GM23338 (cell line): Measurements from ENCODE around the gene IDE.

ENCODE experiments used
- CREB1 ChIP-seq: fragments of 250-450 bp; sonication (Bioruptor Pico); IDR thresholded peaks from 2 replicates; pipeline ENCODE4 v1.5.0; 2020; ENCODE audit warnings: low read depth, mild to moderate bottlenecking, moderate library complexity
- CTCF ChIP-seq, 2 experiments: fragments of 200-600 bp in 1 of 2; sonication (generic) in 1 of 2; conservative IDR thresholded peaks; 2 replicates each; pipeline versions ENCODE4 v1.5.1 to v1.6.1; 2016 to 2017; ENCODE audit warnings: antibody characterized with exemption in 2 of 2, low read depth in 2 of 2, mild to moderate bottlenecking in 2 of 2, moderate library complexity in 1 of 2
- ETS1 ChIP-seq: IDR thresholded peaks from 2 replicates; pipeline ENCODE4 v1.6.1; 2016; ENCODE audit warnings: antibody characterized with exemption
- EZH2 ChIP-seq: fragments of 200-600 bp; sonication (generic); IDR thresholded peaks from one replicate; pipeline ENCODE4 v1.8.0; 2017; ENCODE audit warnings: antibody characterized with exemption, mild to moderate bottlenecking, low read depth; ENCODE audit not compliant: unreplicated experiment
- EZH2phosphoT487 ChIP-seq: fragments of 200-600 bp; sonication (generic); IDR thresholded peaks from one replicate; pipeline ENCODE4 v1.8.1; 2018; ENCODE audit warnings: antibody characterized with exemption; ENCODE audit not compliant: unreplicated experiment
- JUNB ChIP-seq: IDR thresholded peaks from one replicate; pipeline ENCODE4 v1.6.1; 2016; ENCODE audit warnings: antibody characterized with exemption; ENCODE audit not compliant: unreplicated experiment
- NANOG ChIP-seq: IDR thresholded peaks from 2 replicates; pipeline ENCODE4 v1.6.1; 2016; ENCODE audit warnings: antibody characterized with exemption, borderline replicate concordance
- POLR2AphosphoS5 ChIP-seq: IDR thresholded peaks from 2 replicates; pipeline ENCODE4 v1.6.1; 2016; ENCODE audit warnings: antibody characterized with exemption, low read depth
- REST ChIP-seq: IDR thresholded peaks from one replicate; pipeline ENCODE4 v1.6.1; 2018; ENCODE audit warnings: antibody characterized with exemption; ENCODE audit not compliant: unreplicated experiment
- STAT1 ChIP-seq: IDR thresholded peaks from one replicate; pipeline ENCODE4 v1.6.1; 2016; ENCODE audit warnings: antibody characterized with exemption; ENCODE audit not compliant: unreplicated experiment
- ZNF114 ChIP-seq: fragments of 250-450 bp; sonication (Bioruptor Pico); IDR thresholded peaks from 2 replicates; pipeline ENCODE4 v1.5.0; 2020; ENCODE audit warnings: mild to moderate bottlenecking, moderate library complexity

GRCh38 chr10:92590623-92591549 lies 17.0 kb upstream of the IDE start:
- TF ChIP-seq CTCF (conservative IDR thresholded peaks at IDR 0.05; ENCODE audit: low read depth in 2 of 2) (peak; percentile 43 to 54), EZH2 (no peak), EZH2phosphoT487 (no peak), CREB1 (CRISPR knock-in tag) (no peak), POLR2AphosphoS5 (no peak), NANOG (no peak), STAT1 (no peak), REST (no peak), ETS1 (no peak), ZNF114 (CRISPR knock-in tag) (no peak), JUNB (no peak)
